ENCODE data around the gene CDH22. TPM values are rescaled to one million over a fixed set of nuclear protein-coding genes. Genes with fewer than 3 reads are reported as not detected.

CDH22 gene
- total and polyA plus RNA-seq, 10 of the 15 experiments (the other 5 are each of a cell fraction or from before 2014, with no cell fraction given) = not detected

DNA sequence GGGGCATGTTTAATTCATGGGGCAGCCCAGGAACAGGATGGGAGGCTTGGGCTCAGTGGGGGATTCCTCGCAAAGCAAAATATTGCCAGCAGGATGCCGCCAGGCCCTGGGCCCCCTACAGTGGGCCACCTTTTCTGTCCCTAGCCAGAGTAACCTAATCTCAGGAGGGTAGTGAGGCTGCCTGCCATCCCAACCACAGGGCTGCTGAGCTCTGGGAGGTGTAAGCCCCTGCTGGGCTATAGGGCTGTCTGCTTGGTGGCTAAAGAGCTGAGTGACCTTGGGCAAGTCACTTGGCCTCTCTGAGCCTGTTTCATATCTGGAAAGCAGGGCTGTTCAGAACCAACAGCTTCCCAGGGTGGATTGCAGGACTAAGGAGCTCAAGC is 35.7 kb upstream of the CDH22 start:
- TF ChIP-seq JUND (IDR thresholded peaks at IDR 0.05; ENCODE audit: low read depth, low read length) (no peak), POLR2AphosphoS2 (IDR thresholded peaks at IDR 0.05; ENCODE audit: low read depth, low read length) (no peak; the same call in 1 of the 2 replicates), IKZF2 (IDR thresholded peaks at IDR 0.05) (no peak), ZBED1 (IDR thresholded peaks at IDR 0.05; ENCODE audit: borderline replicate concordance) (no peak), BHLHE40 (IDR thresholded peaks at IDR 0.05; ENCODE audit: borderline replicate concordance in 1 of 2, low read depth in 2 of 2, low read length in 1 of 2) (no peak), RB1 (IDR thresholded peaks at IDR 0.05; ENCODE audit: borderline replicate concordance) (no peak), SRF (IDR thresholded peaks at IDR 0.05; ENCODE audit: low read depth in 2 of 2, low read length in 2 of 2) (no peak)
- Histone ChIP-seq H3K27ac (ENCODE audit: control insufficient read depth, insufficient read depth) (no peak overlapping the region), H3K4me1 (ENCODE audit: control insufficient read depth, insufficient read depth, low read length) (peaks cover 2% of the 10 kb centered on the region), H3K9ac (ENCODE audit: control insufficient read depth, insufficient read depth, low read length) (no peak overlapping the region), H3K27me3 (replicated peaks in 1 of 2; ENCODE audit: control insufficient read depth in 2 of 2, insufficient read depth in 2 of 2, low read length in 1 of 2) (peaks cover 0 to 1% of the 10 kb centered on the region in 2 experiments; a peak in 2 of 4 replicates), H3K36me3 (ENCODE audit: control insufficient read depth in 2 of 2, insufficient read depth in 2 of 2, low read length in 1 of 2) (no peaks in the 10 kb centered on the region; a peak in 1 of 4 replicates), H3K4me2 (ENCODE audit: control insufficient read depth, insufficient read depth) (no peak overlapping the region), H3K4me3 (no peak overlapping the region), H2AFZ (ENCODE audit: control insufficient read depth, low read depth, low read length) (no peak overlapping the region), H3K9me3 (replicated peaks; ENCODE audit: control insufficient read depth, insufficient read depth, low read length) (no peaks in the 10 kb centered on the region), H4K20me1 (ENCODE audit: control insufficient read depth, insufficient read depth) (no peaks in the 10 kb centered on the region), H3K79me2 (ENCODE audit: control insufficient read depth, insufficient read depth, low read length) (no peaks in the 10 kb centered on the region)
- no TSS peak for BruUV-seq (replicated peaks)
- FAIRE-seq (no peak), ATAC-seq (no peak; the same call in 2 of the 3 replicates), DNase-seq (ENCODE audit: low read depth, low spot score) (no peak)
- RAD21 ChIA-PET (ENCODE audit: unreplicated experiment) = interaction anchor here (0.6 kb wide), 1 partner anchor 355 kb away, joined by 3 read pairs; no protein-coding TSS in a partner anchor
- POLR2A ChIA-PET = no interaction called here
- CTCF ChIA-PET = interaction anchor here (0.6 kb wide), 1 partner anchor 301 kb away, joined by 3 read pairs; no protein-coding TSS in a partner anchor
- intact Hi-C loops (cut with micrococcal nuclease; ENCODE audit: unreplicated experiment) = no loop called here
- SMC1A ChIA-PET (ENCODE audit: uncharacterized antibody, unreplicated experiment) = interaction anchor here (1.5 kb wide), 1 partner anchor 10 kb away, joined by 3 read pairs; no protein-coding TSS in a partner anchor
- WGBS (ENCODE audit: insufficient coverage, insufficient replicate concordance, low lambda C conversion rate, missing lambda C conversion rate) = 72% methylated on average over 2 of the region's 2 CpGs
- in situ Hi-C loops (cut with MboI) = no loop called here

Measured in GM12878 (cell line).